CD4-positive, CD25-positive, alpha-beta regulatory T cell (primary cell): ENCODE results near the gene IL21. TPM values are rescaled to one million over a fixed set of nuclear protein-coding genes. Genes with fewer than 3 reads are reported as not detected.

Experiments used
- ATAC-seq, 2 donors: fragments of 150-1000 bp; cut with Tn5 transposase; one replicate each; pipeline ENCODE4 v1.10.0; 2021; ENCODE audit warnings: low read depth in 2 of 2, moderate number of reproducible peaks in 2 of 2, moderate library complexity in 1 of 2
- DNase-seq, 3 donors: peaks; one replicate each; pipeline versions ENCODE4 v3.0.0 to v3.0.0-alpha.2; 2012 to 2022; ENCODE audit warnings: mixed read lengths in 1 of 3
- H3K27ac ChIP-seq: one replicate; pipeline ENCODE4 v1.7.0; 2013; ENCODE audit warnings: mild to moderate bottlenecking, low read length; ENCODE audit not compliant: insufficient read depth, poor library complexity, severe bottlenecking
- H3K27me3 ChIP-seq: one replicate; pipeline ENCODE4 v1.7.0; 2013; ENCODE audit warnings: low read length; ENCODE audit not compliant: control insufficient read depth, insufficient read depth
- H3K36me3 ChIP-seq: one replicate; pipeline ENCODE4 v1.7.0; 2013; ENCODE audit warnings: mild to moderate bottlenecking, low read length, moderate library complexity; ENCODE audit not compliant: control insufficient read depth, insufficient read depth
- H3K4me1 ChIP-seq: 2 replicates; pipeline ENCODE4 v1.7.0; 2013; ENCODE audit warnings: mild to moderate bottlenecking, low read length; ENCODE audit not compliant: insufficient read depth, control insufficient read depth, poor library complexity, severe bottlenecking
- H3K4me3 ChIP-seq: one replicate; pipeline ENCODE4 v1.7.0; 2013; ENCODE audit warnings: low read depth, mild to moderate bottlenecking, low read length, moderate library complexity
- H3K9me3 ChIP-seq, 2 experiments: 1 replicate in 1 of 2; 2 replicates in 1 of 2; pipeline ENCODE4 v1.7.0; 2013; ENCODE audit warnings: low read length in 2 of 2, mild to moderate bottlenecking in 1 of 2, moderate library complexity in 1 of 2; ENCODE audit not compliant: control insufficient read depth in 2 of 2
- H3K27ac Mint-ChIP-seq, 3 donors: one replicate each; pipeline ENCODE4 v1.8.0; 2020 to 2022; ENCODE audit warnings: mild to moderate bottlenecking in 3 of 3, mixed read lengths in 3 of 3, moderate library complexity in 2 of 3
- H3K27me3 Mint-ChIP-seq: one replicate; pipeline ENCODE4 v1.8.0; 2022; ENCODE audit warnings: mild to moderate bottlenecking, mixed read lengths
- H3K36me3 Mint-ChIP-seq: one replicate; pipeline ENCODE4 v1.8.0; 2020; ENCODE audit warnings: mixed read lengths
- H3K4me1 Mint-ChIP-seq, 4 donors: one replicate each; pipeline ENCODE4 v1.8.0; 2020 to 2022; ENCODE audit warnings: mixed read lengths in 4 of 4, mild to moderate bottlenecking in 1 of 4
- H3K4me3 Mint-ChIP-seq, 4 donors: one replicate each; pipeline ENCODE4 v1.8.0; 2020 to 2022; ENCODE audit warnings: mild to moderate bottlenecking in 4 of 4, mixed read lengths in 4 of 4, moderate library complexity in 3 of 4
- H3K9me3 Mint-ChIP-seq, 7 donors: one replicate each; pipeline ENCODE4 v1.8.0; 2020 to 2022; ENCODE audit warnings: mixed read lengths in 7 of 7, mild to moderate bottlenecking in 3 of 7, moderate library complexity in 2 of 7
- polyA plus RNA-seq, 4 donors: library from polyadenylated mRNA; unstranded; fragments of 300-500 nt; fragmentation: Illumina TruSeq; gene quantifications; one replicate each; pipeline ENCODE4 v1.2.3, GENCODE V29; 2021
- total RNA-seq: library from RNA; stranded (reverse); gene quantifications from one replicate; pipeline ENCODE4 v1.2.3, GENCODE V29; 2022

Gene IL21
- total RNA-seq (0.20 TPM), polyA plus RNA-seq (under 1 TPM in 1 of 4 donors, not detected in 3; 0.15 TPM)

- no peak within 1 kb of the TSS for H3K4me3 ChIP-seq
- peaks cover 0 to 5% (median 1%) of the 10 kb centered on the region in 4 donors for H3K4me1 Mint-ChIP-seq
- no peaks in the 10 kb centered on the region for H3K4me1 ChIP-seq
- H3K27ac ChIP-seq = no peak within 1 kb of the TSS
- ATAC-seq = no peak
- peaks cover 0 to 2% (median 0%) of the 10 kb centered on the region in 7 donors for H3K9me3 Mint-ChIP-seq
- H3K36me3 Mint-ChIP-seq = no peaks in the 10 kb centered on the region
- H3K27me3 ChIP-seq = no peaks in the 10 kb centered on the region
- no peak within 1 kb of the TSS for H3K27ac Mint-ChIP-seq
- H3K9me3 ChIP-seq = no peaks in the 10 kb centered on the region
- no peak within 1 kb of the TSS for H3K4me3 Mint-ChIP-seq
- H3K27me3 Mint-ChIP-seq = peaks cover 4% of the 10 kb centered on the region
- H3K36me3 ChIP-seq = no peaks in the 10 kb centered on the region
- no peak for DNase-seq
Measured at GRCh38 chr4:122621016-122621507, at the start of gene IL21. IL21 (minus strand) TSS chr4:122621066; CDS start chr4:122621011, 55 bp downstream.

GRCh38 chr4:122669911-122670738 lies 49.3 kb upstream of the IL21 start:
- H3K27me3 Mint-ChIP-seq = peaks cover 18% of the 10 kb centered on the region
- no peaks in the 10 kb centered on the region for H3K9me3 Mint-ChIP-seq
- no peaks in the 10 kb centered on the region for H3K4me1 ChIP-seq
- ATAC-seq (no peak), DNase-seq (no peak)
- no peak overlapping the region for H3K27ac Mint-ChIP-seq
- H3K36me3 ChIP-seq = no peaks in the 10 kb centered on the region
- H3K27me3 ChIP-seq = no peaks in the 10 kb centered on the region
- H3K4me1 Mint-ChIP-seq = peaks cover 0 to 4% (median 0%) of the 10 kb centered on the region in 4 donors
- no peak overlapping the region for H3K4me3 Mint-ChIP-seq
- H3K4me3 ChIP-seq = no peak overlapping the region
- H3K27ac ChIP-seq = no peak overlapping the region
- H3K36me3 Mint-ChIP-seq = no peaks in the 10 kb centered on the region
- H3K9me3 ChIP-seq = no peaks in the 10 kb centered on the region

GRCh38 chr4:122668241-122668640 lies 47.4 kb upstream of the IL21 start:
- Histone ChIP-seq H3K36me3 (no peaks in the 10 kb centered on the region), H3K4me1 (no peaks in the 10 kb centered on the region), H3K9me3 (no peaks in the 10 kb centered on the region), H3K27me3 (no peaks in the 10 kb centered on the region), H3K4me3 (no peak overlapping the region), H3K27ac (no peak overlapping the region)
- Mint-ChIP-seq H3K9me3 (no peaks in the 10 kb centered on the region), H3K27me3 (peaks cover 21% of the 10 kb centered on the region), H3K27ac (no peak overlapping the region), H3K36me3 (no peaks in the 10 kb centered on the region), H3K4me3 (no peak overlapping the region), H3K4me1 (peaks cover 0 to 4% (median 0%) of the 10 kb centered on the region in 4 donors)
- DNase-seq = no peak
- no peak for ATAC-seq

- H3K4me1 ChIP-seq = no peaks in the 10 kb centered on the region
- H3K4me3 ChIP-seq = no peak overlapping the region
- ATAC-seq (no peak), DNase-seq (peak in 1 of 3 donors; percentile 7)
- Mint-ChIP-seq H3K27me3 (peaks cover 17% of the 10 kb centered on the region), H3K4me3 (no peak overlapping the region), H3K4me1 (peaks cover 0 to 4% (median 0%) of the 10 kb centered on the region in 4 donors), H3K36me3 (no peaks in the 10 kb centered on the region), H3K27ac (no peak overlapping the region), H3K9me3 (no peaks in the 10 kb centered on the region)
- no peaks in the 10 kb centered on the region for H3K36me3 ChIP-seq
- peaks cover 2% of the 10 kb centered on the region for H3K27me3 ChIP-seq
- H3K9me3 ChIP-seq = no peaks in the 10 kb centered on the region
- no peak overlapping the region for H3K27ac ChIP-seq
Measured at GRCh38 chr4:122666527-122667245, 45.8 kb upstream of the IL21 start.

GRCh38 chr4:122665161-122665929 lies 44.5 kb upstream of the IL21 start:
- no peaks in the 10 kb centered on the region for H3K9me3 ChIP-seq
- no peak overlapping the region for H3K27ac ChIP-seq
- peaks cover 0 to 4% (median 0%) of the 10 kb centered on the region in 4 donors for H3K4me1 Mint-ChIP-seq
- no peak for ATAC-seq
- no peak for DNase-seq
- no peaks in the 10 kb centered on the region for H3K4me1 ChIP-seq
- peaks cover 15% of the 10 kb centered on the region for H3K27me3 Mint-ChIP-seq
- no peak overlapping the region for H3K4me3 ChIP-seq
- H3K9me3 Mint-ChIP-seq = peaks cover 0 to 2% (median 0%) of the 10 kb centered on the region in 7 donors
- peaks cover 2% of the 10 kb centered on the region for H3K27me3 ChIP-seq
- H3K36me3 Mint-ChIP-seq = no peaks in the 10 kb centered on the region
- H3K4me3 Mint-ChIP-seq = no peak overlapping the region
- H3K36me3 ChIP-seq = no peaks in the 10 kb centered on the region
- no peak overlapping the region for H3K27ac Mint-ChIP-seq

- peaks cover 0 to 2% (median 0%) of the 10 kb centered on the region in 7 donors for H3K9me3 Mint-ChIP-seq
- H3K27me3 Mint-ChIP-seq = peaks cover 15% of the 10 kb centered on the region
- no peaks in the 10 kb centered on the region for H3K36me3 ChIP-seq
- H3K4me1 ChIP-seq = no peaks in the 10 kb centered on the region
- no peak overlapping the region for H3K27ac Mint-ChIP-seq
- no peak overlapping the region for H3K27ac ChIP-seq
- H3K27me3 ChIP-seq = peaks cover 2% of the 10 kb centered on the region
- no peak overlapping the region for H3K4me3 Mint-ChIP-seq
- H3K9me3 ChIP-seq = no peaks in the 10 kb centered on the region
- no peak overlapping the region for H3K4me3 ChIP-seq
- no peaks in the 10 kb centered on the region for H3K36me3 Mint-ChIP-seq
- no peak for ATAC-seq
- no peak for DNase-seq
- peaks cover 0 to 4% (median 0%) of the 10 kb centered on the region in 4 donors for H3K4me1 Mint-ChIP-seq
Measured at GRCh38 chr4:122663814-122664610, 43.1 kb upstream of the IL21 start.

- Mint-ChIP-seq H3K9me3 (peaks cover 0 to 2% (median 0%) of the 10 kb centered on the region in 7 donors), H3K4me1 (peaks cover 0 to 4% (median 0%) of the 10 kb centered on the region in 4 donors), H3K4me3 (no peak overlapping the region)
Measured at GRCh38 chr4:122663291-122663690, 42.4 kb upstream of the IL21 start.

More at GRCh38 chr4:122663291-122663690, 42.4 kb upstream of the IL21 start:
- H3K36me3 ChIP-seq = no peaks in the 10 kb centered on the region
- H3K27ac ChIP-seq = no peak overlapping the region
- H3K4me1 ChIP-seq = no peaks in the 10 kb centered on the region
- ATAC-seq (no peak), DNase-seq (no peak)
- H3K9me3 ChIP-seq = no peaks in the 10 kb centered on the region
- no peak overlapping the region for H3K4me3 ChIP-seq
- no peaks in the 10 kb centered on the region for H3K36me3 Mint-ChIP-seq
- H3K27me3 ChIP-seq = peaks cover 2% of the 10 kb centered on the region
- peaks cover 18% of the 10 kb centered on the region for H3K27me3 Mint-ChIP-seq
- peak overlapping the region in 1 of 3 donors; percentile 79 for H3K27ac Mint-ChIP-seq
